ENCODE results near the gene NFX1.

The NFX1 gene

DNA sequence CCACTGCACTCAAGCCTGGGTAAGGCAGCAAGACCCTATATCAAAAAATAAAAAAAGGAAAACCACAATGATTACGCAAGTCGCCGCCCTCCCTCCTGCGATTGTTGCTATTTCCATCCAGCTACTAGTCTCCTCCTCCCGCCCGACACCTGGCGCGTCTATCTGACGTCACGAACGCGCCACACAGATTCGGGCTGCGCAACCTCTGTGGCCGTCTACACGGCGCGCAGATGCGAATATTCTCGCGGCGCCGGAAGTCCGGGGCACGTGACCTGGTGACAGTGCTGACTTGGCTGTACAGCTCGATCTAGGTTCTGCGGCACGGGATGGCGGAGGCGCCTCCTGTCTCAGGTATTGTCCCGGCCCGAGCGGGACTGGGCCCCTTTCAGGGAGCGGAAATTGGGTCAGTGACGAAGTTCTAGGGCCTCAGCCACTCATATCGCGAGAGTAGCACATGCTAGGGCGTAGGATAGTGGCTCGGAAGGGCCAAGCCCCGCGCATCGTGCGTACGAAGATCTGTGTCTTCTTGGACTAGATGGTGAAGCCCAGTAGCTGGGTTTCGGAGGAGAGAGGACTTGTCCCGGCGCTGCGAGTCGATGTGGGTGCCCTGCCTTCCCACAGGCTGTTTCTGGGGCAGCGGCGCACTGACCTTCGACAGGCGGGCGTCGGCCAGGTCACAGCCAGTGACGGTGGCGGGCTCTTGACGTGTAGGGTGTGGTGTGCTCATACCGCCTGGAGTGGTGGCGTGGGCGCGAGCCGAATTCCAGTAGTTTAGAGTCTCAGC is at the start of gene NFX1 (continued):
- TF ChIP-seq, protein P1, sequence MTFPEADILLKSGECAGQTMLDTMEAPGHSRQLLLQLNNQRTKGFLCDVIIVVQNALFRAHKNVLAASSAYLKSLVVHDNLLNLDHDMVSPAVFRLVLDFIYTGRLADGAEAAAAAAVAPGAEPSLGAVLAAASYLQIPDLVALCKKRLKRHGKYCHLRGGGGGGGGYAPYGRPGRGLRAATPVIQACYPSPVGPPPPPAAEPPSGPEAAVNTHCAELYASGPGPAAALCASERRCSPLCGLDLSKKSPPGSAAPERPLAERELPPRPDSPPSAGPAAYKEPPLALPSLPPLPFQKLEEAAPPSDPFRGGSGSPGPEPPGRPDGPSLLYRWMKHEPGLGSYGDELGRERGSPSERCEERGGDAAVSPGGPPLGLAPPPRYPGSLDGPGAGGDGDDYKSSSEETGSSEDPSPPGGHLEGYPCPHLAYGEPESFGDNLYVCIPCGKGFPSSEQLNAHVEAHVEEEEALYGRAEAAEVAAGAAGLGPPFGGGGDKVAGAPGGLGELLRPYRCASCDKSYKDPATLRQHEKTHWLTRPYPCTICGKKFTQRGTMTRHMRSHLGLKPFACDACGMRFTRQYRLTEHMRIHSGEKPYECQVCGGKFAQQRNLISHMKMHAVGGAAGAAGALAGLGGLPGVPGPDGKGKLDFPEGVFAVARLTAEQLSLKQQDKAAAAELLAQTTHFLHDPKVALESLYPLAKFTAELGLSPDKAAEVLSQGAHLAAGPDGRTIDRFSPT (tag by site-specific recombination; IDR thresholded peaks at IDR 0.05) = no peak
- TF ChIP-seq ZNF23 (tag by site-specific recombination; IDR thresholded peaks at IDR 0.05; ENCODE audit: borderline replicate concordance) = no peak
- TF ChIP-seq ZNF248 (tag by site-specific recombination; IDR thresholded peaks at IDR 0.05) = no peak
- TF ChIP-seq, protein P2, sequence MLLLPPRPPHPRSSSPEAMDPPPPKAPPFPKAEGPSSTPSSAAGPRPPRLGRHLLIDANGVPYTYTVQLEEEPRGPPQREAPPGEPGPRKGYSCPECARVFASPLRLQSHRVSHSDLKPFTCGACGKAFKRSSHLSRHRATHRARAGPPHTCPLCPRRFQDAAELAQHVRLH (tag by site-specific recombination; IDR thresholded peaks at IDR 0.05) = peak; percentile 26; the same call in 1 of the 2 replicates
- TF ChIP-seq, protein P3, sequence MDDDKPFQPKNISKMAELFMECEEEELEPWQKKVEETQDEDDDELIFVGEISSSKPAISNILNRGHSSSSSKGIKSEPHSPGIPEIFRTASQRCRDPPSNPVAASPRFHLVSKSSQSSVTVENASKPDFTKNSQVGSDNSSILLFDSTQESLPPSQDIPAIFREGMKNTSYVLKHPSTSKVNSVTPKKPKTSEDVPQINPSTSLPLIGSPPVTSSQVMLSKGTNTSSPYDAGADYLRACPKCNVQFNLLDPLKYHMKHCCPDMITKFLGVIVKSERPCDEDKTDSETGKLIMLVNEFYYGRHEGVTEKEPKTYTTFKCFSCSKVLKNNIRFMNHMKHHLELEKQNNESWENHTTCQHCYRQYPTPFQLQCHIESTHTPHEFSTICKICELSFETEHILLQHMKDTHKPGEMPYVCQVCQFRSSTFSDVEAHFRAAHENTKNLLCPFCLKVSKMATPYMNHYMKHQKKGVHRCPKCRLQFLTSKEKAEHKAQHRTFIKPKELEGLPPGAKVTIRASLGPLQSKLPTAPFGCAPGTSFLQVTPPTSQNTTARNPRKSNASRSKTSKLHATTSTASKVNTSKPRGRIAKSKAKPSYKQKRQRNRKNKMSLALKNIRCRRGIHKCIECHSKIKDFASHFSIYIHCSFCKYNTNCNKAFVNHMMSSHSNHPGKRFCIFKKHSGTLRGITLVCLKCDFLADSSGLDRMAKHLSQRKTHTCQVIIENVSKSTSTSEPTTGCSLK (tag by site-specific recombination; IDR thresholded peaks at IDR 0.05) = no peak
- peak; percentile 89 for TF ChIP-seq ZBTB21 (tag by site-specific recombination; IDR thresholded peaks at IDR 0.05)
- TF ChIP-seq ZNF623 (tag by site-specific recombination; IDR thresholded peaks at IDR 0.05) = no peak
- TF ChIP-seq ZNF704 (tag by site-specific recombination; IDR thresholded peaks at IDR 0.05) = no peak
- TF ChIP-seq, protein P4, sequence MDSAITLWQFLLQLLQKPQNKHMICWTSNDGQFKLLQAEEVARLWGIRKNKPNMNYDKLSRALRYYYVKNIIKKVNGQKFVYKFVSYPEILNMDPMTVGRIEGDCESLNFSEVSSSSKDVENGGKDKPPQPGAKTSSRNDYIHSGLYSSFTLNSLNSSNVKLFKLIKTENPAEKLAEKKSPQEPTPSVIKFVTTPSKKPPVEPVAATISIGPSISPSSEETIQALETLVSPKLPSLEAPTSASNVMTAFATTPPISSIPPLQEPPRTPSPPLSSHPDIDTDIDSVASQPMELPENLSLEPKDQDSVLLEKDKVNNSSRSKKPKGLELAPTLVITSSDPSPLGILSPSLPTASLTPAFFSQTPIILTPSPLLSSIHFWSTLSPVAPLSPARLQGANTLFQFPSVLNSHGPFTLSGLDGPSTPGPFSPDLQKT (IDR thresholded peaks at IDR 0.05; ENCODE audit: borderline replicate concordance, low read depth, low read length) = peak; percentile 85
- peak; percentile 60 for TF ChIP-seq ZNF518A (tag by site-specific recombination; conservative IDR thresholded peaks at IDR 0.05; ENCODE audit: low read depth)
- TF ChIP-seq ZNF391 (tag by site-specific recombination; IDR thresholded peaks at IDR 0.05; ENCODE audit: borderline replicate concordance, low read depth) = peak; percentile 21; the same call in 1 of the 2 replicates
- TF ChIP-seq ZNF830 (tag by site-specific recombination; IDR thresholded peaks at IDR 0.05; ENCODE audit: low read depth) = no peak
- TF ChIP-seq ZBTB48 (tag by site-specific recombination; IDR thresholded peaks at IDR 0.05) = no peak
- 0 out of 2 replicates have a peak, but pooled peaks have one; percentile 48 for TF ChIP-seq ZEB2 (tag by site-specific recombination; IDR thresholded peaks at IDR 0.05)
- TF ChIP-seq ZNF341 (tag by site-specific recombination; IDR thresholded peaks at IDR 0.05; ENCODE audit: low read depth) = peak; percentile 67
- no peak for TF ChIP-seq ZNF670 (tag by site-specific recombination; IDR thresholded peaks at IDR 0.05; ENCODE audit: low read depth)
- TF ChIP-seq TCF7L2 (IDR thresholded peaks at IDR 0.05; ENCODE audit: borderline replicate concordance, low read depth, low read length) = no peak
- TF ChIP-seq ZNF292 (tag by site-specific recombination; IDR thresholded peaks at IDR 0.05; ENCODE audit: borderline replicate concordance, low read depth) = no peak
- TF ChIP-seq ZNF473 (tag by site-specific recombination; IDR thresholded peaks at IDR 0.05) = no peak
- no peak for TF ChIP-seq IKZF3 (tag by site-specific recombination; IDR thresholded peaks at IDR 0.05)
- no peak; the same call in 1 of the 2 replicates for TF ChIP-seq GLIS1 (tag by site-specific recombination; IDR thresholded peaks at IDR 0.05)
- no peak for TF ChIP-seq ZNF426 (tag by site-specific recombination; IDR thresholded peaks at IDR 0.05)
- TF ChIP-seq SCRT2 (tag by site-specific recombination; IDR thresholded peaks at IDR 0.05) = peak; percentile 82
- no peak for TF ChIP-seq BCL11B (tag by site-specific recombination; IDR thresholded peaks at IDR 0.05; ENCODE audit: low read depth)
- TF ChIP-seq MZF1 (tag by site-specific recombination; IDR thresholded peaks at IDR 0.05; ENCODE audit: borderline replicate concordance) = no peak
